GM08714 (cell line): ENCODE measurements around the gene ANKRD24.
"Not testable (repeated sequence)": the region's sequence is repeated elsewhere in the genome, so short reads cannot be mapped to it uniquely, and the experiment has no call there.

Experiments
- H3K4me3 ChIP-seq: fragments of 200-500 bp; sonication (Bioruptor generic); 2 replicates; pipeline ENCODE4 v1.5.1; 2014; ENCODE audit warnings: mild to moderate bottlenecking, low read length, inconsistent platforms
- ZNF274 ChIP-seq: IDR thresholded peaks from 2 replicates; pipeline ENCODE4 v1.6.1; 2012; ENCODE audit warnings: mild to moderate bottlenecking, low read depth, low read length

The ANKRD24 gene

DNA sequence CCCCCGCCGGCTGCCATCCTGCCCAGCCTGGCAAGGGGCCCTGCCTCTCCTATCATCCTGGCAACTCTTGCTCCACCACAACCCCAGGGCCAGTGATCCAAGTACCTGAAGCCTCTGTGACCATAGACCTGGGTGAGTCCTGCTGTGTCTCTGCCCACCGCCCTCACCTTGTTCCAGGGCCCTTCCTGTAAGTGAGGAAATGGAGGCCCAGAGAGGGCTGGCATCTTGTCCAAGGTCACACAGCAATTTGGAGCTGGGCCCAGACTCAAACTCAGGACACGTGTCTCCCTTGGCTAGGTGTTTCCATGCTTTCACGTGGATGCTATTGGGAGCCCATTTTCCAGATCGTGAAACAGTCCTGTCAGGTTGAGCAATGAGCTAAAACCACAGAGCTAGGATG lies 25.3 kb upstream of the ANKRD24 start:
- TF ChIP-seq ZNF274: no peak
- no peak overlapping the region for H3K4me3 ChIP-seq

- H3K4me3 ChIP-seq: not testable (repeated sequence)
Measured at GRCh38 chr19:4157971-4158370, 24.5 kb upstream of the ANKRD24 start.

DNA sequence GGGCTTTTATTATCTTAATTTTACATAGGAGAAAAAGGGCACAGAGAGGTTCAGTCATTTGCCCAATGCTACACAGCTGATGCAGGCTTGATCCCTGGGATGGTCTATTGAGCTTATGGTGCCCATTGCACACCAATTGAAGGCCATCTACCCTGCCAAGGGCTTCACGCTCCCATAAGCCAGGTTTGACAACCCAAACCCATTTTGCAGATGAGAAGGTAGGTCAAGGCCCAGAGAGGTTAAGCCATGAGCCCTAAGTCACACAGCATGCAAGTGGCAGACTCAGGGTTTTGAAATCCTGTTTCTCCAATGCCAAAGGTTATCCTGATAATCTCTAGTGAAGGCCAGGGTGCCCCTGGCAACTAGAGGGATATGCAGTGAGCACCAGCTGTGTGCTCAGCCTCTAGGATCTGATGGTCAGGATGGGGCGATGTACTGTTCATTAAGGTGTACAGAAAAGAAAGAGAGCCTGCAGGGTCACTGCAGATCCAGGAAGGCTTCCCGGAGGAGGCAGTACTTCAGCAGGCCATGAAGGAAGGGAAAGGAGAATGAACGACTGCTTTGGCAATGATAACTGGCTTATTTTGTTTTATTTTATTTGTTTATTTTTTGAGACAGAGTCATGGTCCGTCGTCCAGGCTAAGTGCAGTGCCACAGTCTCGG lies 20.9 kb upstream of the ANKRD24 start:
- TF ChIP-seq ZNF274: no peak
- no peak overlapping the region for H3K4me3 ChIP-seq

GRCh38 chr19:4164262-4164661 lies 18.2 kb upstream of the ANKRD24 start:
- no peak for TF ChIP-seq ZNF274

DNA sequence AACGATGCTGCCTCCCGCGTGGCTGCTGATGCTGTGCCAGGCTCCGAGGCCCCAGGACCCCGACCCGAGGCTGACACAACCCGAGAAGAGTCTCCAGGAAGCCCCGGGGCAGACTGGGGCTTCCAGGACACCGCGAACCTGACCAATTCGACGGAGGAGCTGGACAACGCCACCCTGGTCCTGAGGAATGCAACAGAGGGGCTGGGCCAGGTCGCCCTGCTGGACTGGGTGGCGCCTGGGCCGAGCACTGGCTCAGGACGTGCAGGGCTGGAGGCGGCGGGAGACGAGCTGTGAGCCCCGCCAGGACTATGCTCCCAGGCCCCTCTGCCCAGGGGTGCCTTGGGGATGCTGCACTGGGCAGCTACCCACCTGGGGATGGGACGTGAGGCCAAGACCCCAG lies 10.8 kb upstream of the ANKRD24 start:
- TF ChIP-seq ZNF274: no peak
- no peak overlapping the region for H3K4me3 ChIP-seq

More at GRCh38 chr19:4164262-4164661, 18.2 kb upstream of the ANKRD24 start:
- H3K4me3 ChIP-seq: no peak overlapping the region

DNA sequence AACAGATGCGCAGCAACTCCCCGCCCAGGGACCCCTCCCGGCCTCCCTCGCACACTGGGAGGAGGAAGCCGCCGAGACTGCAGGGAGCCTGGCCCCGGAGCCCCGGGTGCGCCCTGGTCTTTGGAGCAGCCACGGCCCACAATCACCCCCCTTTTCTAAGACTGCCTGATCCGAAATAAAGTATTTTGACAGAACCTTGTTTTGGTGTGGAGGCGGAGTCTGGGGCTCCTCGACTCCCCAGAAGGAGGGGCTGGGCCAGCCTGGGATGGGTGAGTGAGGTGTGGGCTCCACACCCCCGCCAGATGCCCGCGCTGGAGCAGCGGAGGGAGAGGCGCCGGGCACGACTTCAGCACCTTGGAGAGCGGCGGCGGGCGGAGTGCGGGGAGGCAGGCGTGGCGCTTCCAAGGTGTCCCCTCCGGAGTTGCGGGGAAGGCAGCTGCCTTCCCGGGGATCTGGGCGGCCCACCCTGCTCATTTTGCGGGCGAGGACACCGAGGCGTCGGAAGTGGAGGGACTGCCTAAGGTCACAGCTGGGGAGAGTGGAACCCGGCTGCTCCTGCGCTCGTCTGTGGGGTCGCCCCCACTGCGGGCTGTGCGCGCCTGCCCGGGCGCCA lies 9.5 kb upstream of the ANKRD24 start:
- no peak for TF ChIP-seq ZNF274
- H3K4me3 ChIP-seq: no peak overlapping the region

DNA sequence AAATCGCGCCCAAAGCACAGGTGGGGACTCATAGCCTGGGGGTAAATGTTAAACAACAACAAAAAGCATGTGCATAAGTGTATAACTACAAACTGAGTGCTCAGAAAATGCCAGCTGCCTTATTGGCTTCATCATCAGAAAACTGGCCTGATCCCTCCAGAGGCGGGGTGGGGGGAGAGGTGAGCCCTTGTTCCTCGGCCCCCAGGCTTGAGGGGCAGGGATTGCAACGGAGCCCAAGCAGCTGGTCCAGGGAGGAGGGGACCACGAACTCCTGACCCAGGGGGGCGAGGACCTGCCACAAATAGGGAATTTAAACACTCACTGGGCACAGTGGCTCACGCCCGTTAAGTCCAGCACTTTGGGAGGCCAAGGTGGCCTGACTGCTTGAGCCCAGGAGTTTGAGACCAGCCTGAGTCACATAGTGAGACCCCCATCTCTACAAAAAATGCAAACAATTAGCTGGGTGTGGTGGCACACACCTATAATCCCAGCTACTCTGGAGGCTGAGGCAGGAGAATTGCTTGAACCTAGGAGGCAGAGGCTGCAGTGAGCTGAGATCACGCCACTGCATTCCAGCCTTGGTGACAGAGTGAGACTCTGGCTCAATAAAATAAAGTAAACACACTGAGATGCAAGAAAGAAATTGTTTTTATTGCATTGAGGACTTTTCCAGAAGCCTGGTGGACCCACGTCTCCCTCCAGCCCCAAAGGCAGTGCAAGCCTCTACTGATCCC lies 8.8 kb upstream of the ANKRD24 start:
- H3K4me3 ChIP-seq: no peak overlapping the region
- TF ChIP-seq ZNF274: no peak

DNA sequence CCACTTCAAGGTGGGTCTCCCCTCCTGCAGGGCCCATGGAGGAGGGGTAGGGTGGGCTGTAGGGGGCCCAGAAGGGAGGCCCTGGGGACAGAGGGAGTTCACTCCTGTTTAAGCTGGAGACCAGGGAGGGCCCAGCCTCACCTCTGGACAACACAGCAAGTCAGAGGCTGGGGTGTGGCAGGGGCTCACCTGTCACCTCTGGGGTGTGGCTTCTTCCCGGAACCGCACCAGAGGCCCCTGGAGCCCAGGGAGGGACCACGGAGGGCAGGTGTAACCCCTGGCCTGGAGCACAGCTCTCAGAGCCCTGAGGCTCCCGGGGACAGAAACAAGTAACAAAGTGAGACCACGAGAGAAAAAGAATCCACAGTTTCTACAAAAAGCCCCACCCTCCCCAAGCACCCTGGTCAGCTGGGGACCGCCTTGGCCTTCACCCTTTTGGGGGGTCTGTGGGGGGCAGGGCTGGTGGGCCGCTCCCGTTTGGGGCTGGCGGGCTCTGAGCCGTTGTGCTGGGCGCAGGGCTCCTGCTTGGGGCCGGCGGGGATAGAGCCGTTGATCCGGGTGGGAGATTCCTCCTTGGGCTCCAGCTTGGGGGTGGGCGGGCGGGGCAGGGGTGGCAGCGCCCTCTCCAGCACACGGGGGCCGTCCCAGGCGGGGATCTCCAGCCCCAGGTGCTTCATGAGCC lies 8.1 kb upstream of the ANKRD24 start:
- TF ChIP-seq ZNF274: no peak
- H3K4me3 ChIP-seq: no peak overlapping the region

DNA sequence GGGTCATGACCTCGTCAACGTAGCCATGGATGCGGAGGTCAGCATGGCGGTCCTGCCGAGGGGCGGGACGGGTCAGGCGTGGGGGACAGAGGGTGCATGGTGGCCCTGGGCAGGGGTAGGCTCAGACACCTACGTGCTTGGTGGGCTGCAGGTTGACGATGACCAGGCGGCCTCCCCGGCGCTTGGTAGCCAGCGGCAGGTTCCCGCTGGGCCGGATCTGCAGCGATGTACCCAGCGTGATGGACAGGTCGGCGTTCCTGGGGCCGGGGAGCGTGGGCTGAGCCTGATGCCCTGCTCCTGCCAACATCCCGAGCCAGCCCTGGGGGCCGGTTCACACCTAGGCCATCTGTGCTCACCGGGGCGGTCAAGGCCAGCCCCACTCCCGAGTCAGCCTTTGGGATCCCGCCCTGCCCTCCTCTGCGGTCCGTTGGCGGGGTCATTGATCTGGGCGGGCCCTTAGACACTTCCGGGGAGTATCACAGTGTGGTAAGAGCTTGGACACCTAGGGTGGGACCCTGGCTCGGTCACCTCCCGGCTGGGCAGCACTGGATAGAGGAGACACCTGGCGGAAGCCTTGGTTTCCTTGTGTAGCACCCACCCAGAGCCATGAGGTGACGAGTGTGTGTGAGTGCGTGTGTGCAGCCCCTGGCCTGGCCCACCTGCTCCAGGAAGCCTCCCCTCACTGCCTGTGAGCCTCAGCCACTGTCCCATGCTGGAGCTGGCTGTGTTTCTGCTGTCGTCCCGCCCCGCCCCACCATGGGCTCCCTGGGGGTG lies 7.4 kb upstream of the ANKRD24 start:
- H3K4me3 ChIP-seq: no peak overlapping the region
- TF ChIP-seq ZNF274: no peak

DNA sequence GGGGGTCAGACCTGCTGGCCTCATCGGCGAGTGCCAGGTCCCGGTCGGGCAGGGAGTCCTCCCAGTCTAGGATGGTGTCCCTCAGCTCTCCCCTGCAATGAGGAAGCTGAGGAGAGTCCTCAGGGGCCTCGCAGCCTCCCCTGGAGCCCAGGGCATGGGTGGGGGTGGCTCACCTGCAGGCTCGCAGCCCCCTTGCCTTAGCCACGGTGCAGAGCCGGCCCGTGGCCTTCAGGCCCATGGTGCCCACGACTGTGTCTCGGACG lies 6.9 kb upstream of the ANKRD24 start:
- no peak for TF ChIP-seq ZNF274
- H3K4me3 ChIP-seq: no peak overlapping the region

DNA sequence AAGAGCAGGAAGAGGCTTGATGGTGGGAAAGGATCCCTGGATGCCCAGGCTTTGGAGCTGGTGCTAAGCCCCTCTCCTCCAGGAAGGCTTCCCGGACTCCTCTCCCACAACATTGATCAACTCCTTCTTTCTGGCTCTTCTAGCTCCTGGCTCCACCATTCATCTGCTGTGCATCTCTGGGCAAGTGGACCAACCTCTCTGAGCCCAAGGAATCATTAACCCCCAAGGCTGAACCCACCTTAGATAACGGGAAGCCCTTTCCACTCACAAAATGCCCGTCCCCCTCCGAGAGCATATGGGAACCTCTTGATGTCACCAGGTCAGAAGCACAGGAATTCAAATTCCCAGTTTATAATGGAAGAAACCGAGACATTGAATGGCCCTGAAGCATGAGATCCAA lies 5.3 kb upstream of the ANKRD24 start:
- no peak for TF ChIP-seq ZNF274
- H3K4me3 ChIP-seq: no peak overlapping the region

DNA sequence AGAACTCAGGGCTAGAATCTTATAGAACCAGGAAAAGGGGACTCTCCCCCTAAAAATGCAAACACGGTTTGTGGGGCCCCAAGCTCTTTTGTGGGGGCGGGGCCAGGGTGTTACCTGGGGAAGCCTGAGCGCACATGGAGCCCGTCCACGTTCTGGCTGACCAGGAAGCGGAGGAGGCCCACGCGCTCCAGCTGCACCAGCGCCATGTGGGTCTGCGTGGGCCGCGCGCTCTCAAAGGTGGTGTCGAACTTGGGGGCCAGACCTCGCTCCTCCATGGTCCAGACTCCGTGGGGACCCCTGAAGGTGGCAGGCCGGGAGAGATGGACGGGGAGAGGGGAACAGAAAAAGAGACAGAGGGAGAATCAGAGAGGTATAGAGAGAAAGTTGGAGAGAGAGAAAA lies 3.5 kb upstream of the ANKRD24 start:
- TF ChIP-seq ZNF274: no peak
- no peak overlapping the region for H3K4me3 ChIP-seq

- peak overlapping the region; percentile 80; the same call in 1 of the 2 replicates for H3K4me3 ChIP-seq
Measured at GRCh38 chr19:4181053-4181508, 1.4 kb upstream of the ANKRD24 start.

More at GRCh38 chr19:4181053-4181508, 1.4 kb upstream of the ANKRD24 start:
- TF ChIP-seq ZNF274: no peak
